ENCODE measurements around the gene SEM1.
"Not testable (repeated sequence)": the region's sequence is repeated elsewhere in the genome, so short reads cannot be mapped to it uniquely, and the experiment has no call there.

The SEM1 gene

DNA sequence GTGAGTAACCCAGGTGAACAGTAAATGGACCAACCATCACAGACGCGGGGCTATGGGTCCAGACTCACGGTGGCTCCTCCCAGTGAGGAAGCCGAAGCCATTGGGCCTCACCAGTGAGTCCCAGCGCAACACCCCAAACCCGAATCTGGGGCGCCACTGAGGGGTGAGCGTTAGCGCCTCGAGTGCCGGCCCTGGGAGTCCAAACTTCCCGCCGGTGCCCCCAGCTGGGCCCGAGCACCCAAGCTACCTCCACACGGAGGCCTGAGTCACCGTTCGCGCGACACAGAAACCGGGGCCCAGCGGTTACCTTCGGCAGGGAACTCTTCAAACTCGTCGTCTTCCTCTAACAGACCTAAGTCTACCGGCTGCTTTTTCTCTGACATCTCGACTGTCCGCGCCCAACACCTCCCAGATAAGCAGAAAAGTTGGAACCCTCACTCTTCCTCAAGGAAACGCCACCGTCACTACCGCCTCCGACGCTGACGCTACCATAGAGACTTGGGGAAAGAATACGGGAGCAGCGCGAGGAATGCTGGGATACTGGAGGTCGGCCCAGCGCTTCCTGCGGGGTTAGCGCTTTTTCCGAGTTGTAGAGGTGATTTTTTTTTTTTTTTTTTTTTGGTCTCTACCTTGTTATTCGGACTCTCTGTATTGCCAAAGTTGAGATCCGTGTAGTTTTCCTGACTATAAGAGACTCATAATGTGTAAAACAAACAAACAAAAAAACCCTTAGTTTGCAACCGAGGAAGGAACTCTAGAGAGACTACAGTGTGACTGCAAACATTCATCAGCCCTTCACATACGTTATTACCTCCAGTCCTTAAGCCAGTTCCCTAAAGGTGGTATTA is at the start of gene SEM1:
Gene SEM1, minus strand, starts transcription at position 466 of the 848 bp plus-strand sequence. Its CDS starts 83 bp downstream, at position 383.
- in situ Hi-C loops (cut with HindIII; ENCODE audit: low pct_ligation_motif_present, low sequenced_read_pairs): no loop called here
- Histone ChIP-seq H3K36me3 (replicated peaks) (no peaks in the 10 kb centered on the region), H3K27me3 (replicated peaks) (no peaks in the 10 kb centered on the region), H3K4me3 (ENCODE audit: low read depth, low read length) (peak within 1 kb of the TSS; percentile 76), H3K27ac (peak within 1 kb of the TSS; percentile 93)
- peak; percentile 75 for DNase-seq
- TF ChIP-seq, protein P1, sequence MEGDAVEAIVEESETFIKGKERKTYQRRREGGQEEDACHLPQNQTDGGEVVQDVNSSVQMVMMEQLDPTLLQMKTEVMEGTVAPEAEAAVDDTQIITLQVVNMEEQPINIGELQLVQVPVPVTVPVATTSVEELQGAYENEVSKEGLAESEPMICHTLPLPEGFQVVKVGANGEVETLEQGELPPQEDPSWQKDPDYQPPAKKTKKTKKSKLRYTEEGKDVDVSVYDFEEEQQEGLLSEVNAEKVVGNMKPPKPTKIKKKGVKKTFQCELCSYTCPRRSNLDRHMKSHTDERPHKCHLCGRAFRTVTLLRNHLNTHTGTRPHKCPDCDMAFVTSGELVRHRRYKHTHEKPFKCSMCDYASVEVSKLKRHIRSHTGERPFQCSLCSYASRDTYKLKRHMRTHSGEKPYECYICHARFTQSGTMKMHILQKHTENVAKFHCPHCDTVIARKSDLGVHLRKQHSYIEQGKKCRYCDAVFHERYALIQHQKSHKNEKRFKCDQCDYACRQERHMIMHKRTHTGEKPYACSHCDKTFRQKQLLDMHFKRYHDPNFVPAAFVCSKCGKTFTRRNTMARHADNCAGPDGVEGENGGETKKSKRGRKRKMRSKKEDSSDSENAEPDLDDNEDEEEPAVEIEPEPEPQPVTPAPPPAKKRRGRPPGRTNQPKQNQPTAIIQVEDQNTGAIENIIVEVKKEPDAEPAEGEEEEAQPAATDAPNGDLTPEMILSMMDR (IDR thresholded peaks at IDR 0.05; ENCODE audit: low read depth, low read length, missing control alignments): no peak

DNA sequence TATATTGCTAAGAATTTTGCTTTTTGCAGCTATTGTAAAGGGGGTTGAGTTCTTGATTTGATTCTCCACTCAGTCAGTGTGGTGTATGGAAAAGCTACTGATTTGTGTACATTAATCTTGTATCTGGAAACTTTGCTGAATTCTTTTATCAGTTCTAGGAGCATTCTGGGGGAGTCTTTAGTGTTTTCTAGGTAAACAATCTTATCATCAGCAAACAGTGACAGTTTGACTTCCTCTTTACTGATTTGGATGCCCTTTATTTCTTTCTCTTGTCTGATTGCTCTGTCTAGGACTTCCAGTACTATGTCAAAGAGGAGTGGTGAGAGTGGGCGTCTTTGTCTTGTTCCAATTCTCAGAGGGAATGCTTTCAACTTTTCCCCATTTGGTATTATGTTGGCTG is 48.2 kb upstream of the SEM1 start:
- H3K36me3 ChIP-seq (replicated peaks); H3K4me3 ChIP-seq (ENCODE audit: low read depth, low read length); in situ Hi-C loops (cut with HindIII; ENCODE audit: low pct_ligation_motif_present, low sequenced_read_pairs); DNase-seq; H3K27ac ChIP-seq; H3K27me3 ChIP-seq (replicated peaks): not testable (repeated sequence)

DNA sequence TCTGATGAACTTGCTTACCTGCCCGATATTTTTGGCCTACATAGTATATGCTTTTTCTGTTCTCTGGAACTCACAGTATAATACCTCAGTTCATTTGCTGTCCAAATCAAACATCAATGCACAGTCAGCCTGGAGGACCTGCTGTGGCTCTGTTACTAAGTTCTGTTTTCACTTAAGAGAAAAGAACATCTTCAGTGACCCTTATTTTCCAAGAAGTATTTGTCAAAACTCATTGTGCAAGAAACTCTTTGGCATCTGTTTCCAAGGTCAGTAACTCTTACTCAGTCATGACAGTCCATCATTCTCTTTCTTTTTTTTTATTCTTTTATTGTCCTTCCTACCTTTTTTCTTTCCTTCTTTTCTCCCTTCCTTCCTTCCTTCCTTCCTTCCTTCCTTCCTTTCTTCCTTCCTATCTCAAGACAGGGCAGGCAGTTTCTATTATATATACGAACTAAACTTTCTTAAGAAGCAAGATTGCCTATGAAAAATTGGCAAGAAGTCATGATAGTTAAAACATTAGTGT is 37.8 kb upstream of the SEM1 start:
- in situ Hi-C loops (cut with HindIII; ENCODE audit: low pct_ligation_motif_present, low sequenced_read_pairs): no loop called here

DNA sequence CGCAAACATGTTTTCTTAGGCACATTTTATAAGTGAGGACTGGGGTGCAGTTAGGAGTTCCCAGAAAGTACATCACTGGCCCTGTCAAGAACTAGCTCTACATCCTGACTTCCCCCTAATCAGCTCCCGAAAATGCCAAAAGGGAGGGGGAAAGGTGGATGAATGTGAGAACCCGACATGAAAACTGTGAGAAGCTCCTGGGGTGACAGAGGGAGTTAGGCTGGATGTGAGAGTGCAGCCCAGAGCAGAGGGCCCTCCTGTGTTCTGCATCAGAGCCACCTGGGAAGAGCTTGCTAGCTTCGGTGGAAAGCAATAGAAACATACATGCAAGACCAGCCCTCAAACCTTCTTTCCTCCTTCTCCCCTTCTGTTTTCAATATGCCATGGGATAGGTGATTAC is 30.5 kb upstream of the SEM1 start:
- TF ChIP-seq, protein P1 (IDR thresholded peaks at IDR 0.05; ENCODE audit: low read depth, low read length, missing control alignments): no peak
- DNase-seq: no peak
- H3K36me3 ChIP-seq (replicated peaks): no peaks in the 10 kb centered on the region
- no peak overlapping the region for H3K27ac ChIP-seq
- H3K27me3 ChIP-seq (replicated peaks): no peaks in the 10 kb centered on the region
- in situ Hi-C loops (cut with HindIII; ENCODE audit: low pct_ligation_motif_present, low sequenced_read_pairs): no loop called here
- no peak overlapping the region for H3K4me3 ChIP-seq (ENCODE audit: low read depth, low read length)

More for the DNA sequence above, 37.8 kb upstream of the SEM1 start:
- Histone ChIP-seq H3K27ac (no peak overlapping the region), H3K27me3 (replicated peaks) (no peaks in the 10 kb centered on the region), H3K36me3 (replicated peaks) (no peaks in the 10 kb centered on the region), H3K4me3 (ENCODE audit: low read depth, low read length) (no peak overlapping the region)
- DNase-seq: no peak
- TF ChIP-seq, protein P1 (IDR thresholded peaks at IDR 0.05; ENCODE audit: low read depth, low read length, missing control alignments): no peak

DNA sequence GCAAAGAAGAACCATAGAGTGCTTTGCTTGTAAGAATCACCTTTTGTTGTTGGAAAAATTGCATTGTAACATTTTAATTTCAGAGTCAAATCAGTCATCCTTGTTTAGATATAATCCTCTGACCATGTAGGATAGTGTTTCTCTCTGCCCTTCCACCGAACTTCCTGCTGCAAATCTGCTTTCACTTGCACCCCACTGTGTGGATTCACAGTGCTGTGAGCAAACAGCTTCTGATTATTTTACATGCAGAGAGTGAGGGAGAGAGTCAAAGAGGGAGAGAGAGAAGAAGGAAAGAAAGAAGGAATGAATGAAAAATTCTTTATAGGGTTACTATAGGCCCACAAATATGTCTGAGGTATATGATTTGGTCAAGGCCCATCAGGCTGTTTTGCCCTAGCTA is 30.0 kb upstream of the SEM1 start:
- Histone ChIP-seq H3K4me3 (ENCODE audit: low read depth, low read length) (no peak overlapping the region), H3K27me3 (replicated peaks) (no peaks in the 10 kb centered on the region), H3K36me3 (replicated peaks) (no peaks in the 10 kb centered on the region), H3K27ac (no peak overlapping the region)
- TF ChIP-seq, protein P1 (IDR thresholded peaks at IDR 0.05; ENCODE audit: low read depth, low read length, missing control alignments): no peak
- in situ Hi-C loops (cut with HindIII; ENCODE audit: low pct_ligation_motif_present, low sequenced_read_pairs): no loop called here
- no peak for DNase-seq

DNA sequence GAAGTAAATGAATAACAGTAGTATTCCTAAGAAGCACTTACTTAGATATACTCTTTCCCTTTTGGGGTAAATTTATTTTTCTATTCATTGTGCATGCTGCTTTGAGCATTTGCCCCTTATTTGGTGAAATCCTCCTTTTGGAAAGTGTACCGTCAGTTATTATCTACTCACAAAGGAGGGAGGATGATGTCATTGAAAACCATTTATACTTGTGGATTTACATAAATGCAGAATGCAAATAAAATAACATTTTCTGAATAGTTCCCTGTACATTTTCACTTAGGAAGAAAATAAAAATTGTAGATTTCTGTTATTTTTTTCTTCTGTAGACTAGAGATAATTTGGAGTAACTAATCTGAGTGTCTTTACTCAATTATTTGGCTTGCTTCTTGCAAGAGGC is 29.5 kb upstream of the SEM1 start:
- Histone ChIP-seq H3K27ac (no peak overlapping the region), H3K27me3 (replicated peaks) (no peaks in the 10 kb centered on the region), H3K36me3 (replicated peaks) (no peaks in the 10 kb centered on the region), H3K4me3 (ENCODE audit: low read depth, low read length) (no peak overlapping the region)
- TF ChIP-seq, protein P1 (IDR thresholded peaks at IDR 0.05; ENCODE audit: low read depth, low read length, missing control alignments): no peak
- DNase-seq: no peak
- in situ Hi-C loops (cut with HindIII; ENCODE audit: low pct_ligation_motif_present, low sequenced_read_pairs): no loop called here
